ENCODE data around the gene ATP10A.
"Not testable (repeated sequence)": the region's sequence is repeated elsewhere in the genome, so short reads cannot be mapped to it uniquely, and the experiment has no call there.

The ATP10A gene

GRCh38 chr15:25883463-25884259, 20.5 kb upstream of the ATP10A start:
- DNase-seq: no peak

- DNase-seq: no peak
Measured at GRCh38 chr15:25882466-25882865, 19.3 kb upstream of the ATP10A start.

- DNase-seq: not testable (repeated sequence)
Measured at GRCh38 chr15:25880877-25881276, 17.8 kb upstream of the ATP10A start.

- no peak for DNase-seq
Measured at GRCh38 chr15:25880411-25880810, 17.3 kb upstream of the ATP10A start.

GRCh38 chr15:25879438-25879837, 16.3 kb upstream of the ATP10A start:
- no peak for DNase-seq

GRCh38 chr15:25877681-25878080, 14.6 kb upstream of the ATP10A start:
- no peak for DNase-seq

- DNase-seq: no peak
Measured at GRCh38 chr15:25876231-25877140, 13.4 kb upstream of the ATP10A start.

- no peak for DNase-seq
Measured at GRCh38 chr15:25875566-25875965, 12.4 kb upstream of the ATP10A start.

- no peak for DNase-seq
Measured at GRCh38 chr15:25874379-25874778, 11.3 kb upstream of the ATP10A start.

GRCh38 chr15:25871403-25871802, 8.3 kb upstream of the ATP10A start:
- no peak for DNase-seq

- no peak for DNase-seq
Measured at GRCh38 chr15:25870938-25871337, 7.8 kb upstream of the ATP10A start.

- no peak for DNase-seq
Measured at GRCh38 chr15:25869701-25870100, 6.6 kb upstream of the ATP10A start.

GRCh38 chr15:25866874-25867273, 3.7 kb upstream of the ATP10A start:
- DNase-seq: no peak

- no peak for DNase-seq
Measured at GRCh38 chr15:25866251-25866650, 3.1 kb upstream of the ATP10A start.

- DNase-seq: no peak
Measured at GRCh38 chr15:25864966-25865365, 1.8 kb upstream of the ATP10A start.

- no peak for DNase-seq
Measured at GRCh38 chr15:25863968-25864580, 947 bp upstream of the ATP10A start.

GRCh38 chr15:25862472-25863110, 536 bp downstream of the ATP10A start:
- peak in 1 of 2 donors; percentile 40 for DNase-seq

GRCh38 chr15:25862071-25862471, 1.1 kb downstream of the ATP10A start:
- no peak for DNase-seq

GRCh38 chr15:25860885-25861866, 2.0 kb downstream of the ATP10A start:
- no peak for DNase-seq

GRCh38 chr15:25859838-25860645, 3.1 kb downstream of the ATP10A start:
- no peak for DNase-seq

All from stimulated activated CD4-positive, alpha-beta T cell treated with anti-CD3 and anti-CD28 coated beads, Interleukin-2, amount 100 ng/mL, for 48 hours (primary cell).